ENCODE data around the gene ALDH7A1. TPM values are rescaled to one million over a fixed set of nuclear protein-coding genes. Genes with fewer than 3 reads are reported as not detected.

ALDH7A1 gene
- total RNA-seq, 2 donors from 2014 or later: 49.2 to 75.7 TPM

DNA sequence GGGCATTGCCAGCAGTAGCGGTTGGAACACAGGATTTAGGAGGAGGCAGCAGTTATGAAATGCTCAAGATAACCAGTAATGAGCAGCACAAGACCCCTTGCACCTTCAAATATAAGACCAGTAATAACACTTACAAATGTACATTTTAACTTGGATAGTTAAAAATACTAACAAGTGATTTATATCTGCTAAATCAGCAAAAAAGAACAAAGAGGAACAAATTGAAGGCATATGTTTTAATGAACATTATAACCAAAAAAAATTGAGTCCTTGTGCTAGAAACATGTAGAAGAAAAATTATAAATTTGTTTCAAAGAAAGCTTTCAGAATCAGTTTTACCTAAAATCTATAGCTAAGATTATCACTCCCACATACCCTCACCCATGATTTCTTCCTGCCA is 52.0 kb downstream of the ALDH7A1 start:
- Histone ChIP-seq H3K9me3 (no peaks in the 10 kb centered on the region), H3K4me1 (no peaks in the 10 kb centered on the region), H3K27ac (no peak overlapping the region), H3K36me3 (no peaks in the 10 kb centered on the region), H3K4me3 (no peak overlapping the region), H3K27me3 (no peaks in the 10 kb centered on the region), H3K9ac (ENCODE audit: low read depth in 2 of 2, low read length in 2 of 2) (no peak overlapping the region)
- intact Hi-C loops (cut with DNase I): no loop called here
- DNase-seq: no peak
- TF ChIP-seq, protein P1, sequence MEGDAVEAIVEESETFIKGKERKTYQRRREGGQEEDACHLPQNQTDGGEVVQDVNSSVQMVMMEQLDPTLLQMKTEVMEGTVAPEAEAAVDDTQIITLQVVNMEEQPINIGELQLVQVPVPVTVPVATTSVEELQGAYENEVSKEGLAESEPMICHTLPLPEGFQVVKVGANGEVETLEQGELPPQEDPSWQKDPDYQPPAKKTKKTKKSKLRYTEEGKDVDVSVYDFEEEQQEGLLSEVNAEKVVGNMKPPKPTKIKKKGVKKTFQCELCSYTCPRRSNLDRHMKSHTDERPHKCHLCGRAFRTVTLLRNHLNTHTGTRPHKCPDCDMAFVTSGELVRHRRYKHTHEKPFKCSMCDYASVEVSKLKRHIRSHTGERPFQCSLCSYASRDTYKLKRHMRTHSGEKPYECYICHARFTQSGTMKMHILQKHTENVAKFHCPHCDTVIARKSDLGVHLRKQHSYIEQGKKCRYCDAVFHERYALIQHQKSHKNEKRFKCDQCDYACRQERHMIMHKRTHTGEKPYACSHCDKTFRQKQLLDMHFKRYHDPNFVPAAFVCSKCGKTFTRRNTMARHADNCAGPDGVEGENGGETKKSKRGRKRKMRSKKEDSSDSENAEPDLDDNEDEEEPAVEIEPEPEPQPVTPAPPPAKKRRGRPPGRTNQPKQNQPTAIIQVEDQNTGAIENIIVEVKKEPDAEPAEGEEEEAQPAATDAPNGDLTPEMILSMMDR (IDR thresholded peaks at IDR 0.05): no peak

DNA sequence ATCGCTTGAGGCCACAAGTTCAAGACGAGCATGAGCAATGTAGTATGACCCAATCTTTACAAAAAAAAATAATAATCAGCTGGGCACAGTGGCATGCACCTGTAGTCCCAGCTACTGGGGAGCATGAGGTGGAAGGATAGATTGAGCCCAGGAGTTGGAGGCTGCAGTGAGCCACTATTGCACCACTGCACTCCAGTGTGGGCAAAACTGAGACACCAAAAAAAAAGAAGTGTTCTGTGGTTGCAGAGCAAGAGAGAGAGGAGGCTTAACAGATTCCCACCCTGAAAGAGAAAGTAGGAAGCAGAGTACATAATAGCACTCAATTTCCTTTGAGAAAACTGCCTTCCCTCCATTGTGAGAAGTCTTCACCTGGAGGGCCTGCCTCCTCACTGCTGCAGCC is 52.6 kb downstream of the ALDH7A1 start:
- Histone ChIP-seq H3K9me3 (no peaks in the 10 kb centered on the region), H3K27ac (no peak overlapping the region), H3K4me1 (no peaks in the 10 kb centered on the region), H3K27me3 (no peaks in the 10 kb centered on the region), H3K9ac (ENCODE audit: low read depth in 2 of 2, low read length in 2 of 2) (no peak overlapping the region), H3K4me3 (no peak overlapping the region), H3K36me3 (no peaks in the 10 kb centered on the region)
- TF ChIP-seq, protein P1 (IDR thresholded peaks at IDR 0.05): no peak
- DNase-seq: no peak
- intact Hi-C loops (cut with DNase I): no loop called here

DNA sequence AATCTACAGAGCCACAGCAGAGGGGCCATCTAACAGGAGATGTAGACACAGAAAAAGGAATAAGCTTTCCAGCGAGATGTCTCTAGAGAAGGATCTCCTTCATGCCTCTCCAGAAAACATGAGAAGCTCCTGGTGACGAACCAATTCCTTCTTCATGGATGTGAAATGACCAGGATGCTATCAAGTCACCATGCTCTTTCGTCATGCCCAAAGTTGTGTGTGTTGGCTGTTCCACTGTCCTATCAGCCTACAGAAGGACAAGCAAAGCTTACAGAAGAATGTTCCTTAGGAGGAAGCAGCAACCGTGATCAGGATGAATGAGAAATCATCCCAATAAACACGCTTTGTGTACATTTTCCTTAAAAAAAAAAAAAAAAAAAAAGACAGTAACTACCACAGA is 54.4 kb downstream of the ALDH7A1 start:
- intact Hi-C loops (cut with DNase I): loop anchor here (2.0 kb wide), 1 partner anchor 188 kb away; no protein-coding TSS in a partner anchor
- Histone ChIP-seq H3K27me3 (no peaks in the 10 kb centered on the region), H3K4me3 (no peak overlapping the region), H3K4me1 (no peaks in the 10 kb centered on the region), H3K36me3 (no peaks in the 10 kb centered on the region), H3K27ac (no peak overlapping the region), H3K9me3 (no peaks in the 10 kb centered on the region), H3K9ac (ENCODE audit: low read depth in 2 of 2, low read length in 2 of 2) (no peak overlapping the region)
- TF ChIP-seq, protein P1 (IDR thresholded peaks at IDR 0.05): no peak
- no peak for DNase-seq

DNA sequence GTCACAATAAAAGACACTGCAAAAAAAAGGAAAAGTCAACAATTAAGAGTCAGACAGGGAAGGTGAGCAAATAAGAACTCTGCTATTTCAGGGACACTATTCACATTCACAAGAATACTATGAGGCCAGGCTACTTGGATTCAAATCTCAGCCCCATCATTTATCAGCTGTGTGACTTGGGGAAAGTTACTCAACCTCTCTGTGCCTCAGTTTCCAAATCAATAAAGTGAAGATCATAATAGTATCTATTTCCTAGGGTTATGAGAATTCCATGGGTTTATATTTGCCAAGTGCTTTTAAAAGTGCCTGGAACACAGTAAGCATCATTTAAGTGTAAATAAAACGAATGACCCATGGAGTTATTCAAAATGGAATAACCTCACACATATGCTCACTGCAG is 56.4 kb downstream of the ALDH7A1 start:
- Histone ChIP-seq H3K36me3 (no peaks in the 10 kb centered on the region), H3K27ac (no peak overlapping the region), H3K9me3 (no peaks in the 10 kb centered on the region), H3K9ac (ENCODE audit: low read depth in 2 of 2, low read length in 2 of 2) (no peak overlapping the region), H3K27me3 (no peaks in the 10 kb centered on the region), H3K4me1 (no peaks in the 10 kb centered on the region), H3K4me3 (no peak overlapping the region)
- DNase-seq: no peak
- TF ChIP-seq, protein P1 (IDR thresholded peaks at IDR 0.05): no peak
- intact Hi-C loops (cut with DNase I): no loop called here

DNA sequence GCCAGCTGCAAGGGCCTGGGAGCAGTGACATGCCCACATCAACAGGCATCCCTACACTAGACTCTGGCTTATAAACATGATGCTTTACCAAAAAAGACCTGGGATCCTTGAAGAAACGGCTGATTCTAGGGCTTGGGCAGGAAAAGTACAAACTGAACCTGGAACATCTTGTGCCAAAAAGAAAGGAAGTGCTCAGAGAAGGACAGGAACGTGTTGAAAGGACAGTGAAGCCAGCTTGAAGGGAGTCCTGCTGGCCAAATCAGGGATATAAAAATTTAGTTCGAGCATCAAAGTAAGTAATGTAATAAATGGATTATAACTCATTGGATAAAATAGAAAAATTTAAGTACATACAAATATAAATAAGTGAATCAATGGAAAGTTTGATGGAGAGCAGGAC is 58.1 kb downstream of the ALDH7A1 start:
- Histone ChIP-seq H3K36me3 (no peaks in the 10 kb centered on the region), H3K9me3 (no peaks in the 10 kb centered on the region), H3K4me1 (no peaks in the 10 kb centered on the region), H3K27ac (no peak overlapping the region), H3K27me3 (no peaks in the 10 kb centered on the region), H3K4me3 (no peak overlapping the region), H3K9ac (ENCODE audit: low read depth in 2 of 2, low read length in 2 of 2) (no peak overlapping the region)
- intact Hi-C loops (cut with DNase I): no loop called here
- DNase-seq: no peak
- TF ChIP-seq, protein P1 (IDR thresholded peaks at IDR 0.05): no peak

Data from colonic mucosa (tissue), 4 donors.